Myometrial cell (primary cell): Measurements from ENCODE around the gene LHB. TPM values are rescaled to one million over a fixed set of nuclear protein-coding genes. Genes with fewer than 3 reads are reported as not detected.

Source experiments
- total RNA-seq: library from RNA; depleted of rRNA; stranded (reverse); fragments of >200 nt; gene quantifications from 2 replicates; pipeline ENCODE4 v1.2.3, GENCODE V29; 2015

Gene LHB
- not detected in 2 replicates for total RNA-seq

GRCh38 chr19:49017041-49017665, at the start of gene LHB:
Gene LHB (minus strand): TSS chr19:49017091. CDS start chr19:49017081, 10 bp downstream.

GRCh38 chr19:49064768-49065611, 48.1 kb upstream of the LHB start, which contains the start of gene NTF4:
Gene NTF4 (minus strand): TSS chr19:49064818. CDS start chr19:49061997, 2,821 bp downstream.

GRCh38 chr19:49057636-49058234, 40.8 kb upstream of the LHB start, which contains the start of gene CGB7:
Gene CGB7 (minus strand): TSS chr19:49057749. CDS start chr19:49055375, 2,374 bp downstream.

GRCh38 chr19:49049011-49049410, 32.1 kb upstream of the LHB start, which contains the start of gene CGB8:
Gene CGB8 (minus strand): TSS chr19:49049111. CDS start chr19:49048739, 372 bp downstream.

GRCh38 chr19:49043548-49043947, 26.7 kb upstream of the LHB start, which contains the start of gene CGB5:
Gene CGB5 (plus strand): TSS chr19:49043848. CDS start chr19:49044210, 362 bp downstream.

GRCh38 chr19:49036815-49037214, 19.9 kb upstream of the LHB start, which contains the start of gene CGB1:
Gene CGB1 (minus strand): TSS chr19:49036895. CDS start chr19:49036711, 184 bp downstream.

GRCh38 chr19:49031642-49032301, 14.9 kb upstream of the LHB start, which contains the start of gene CGB2:
Gene CGB2 (plus strand): TSS chr19:49031890. CDS start chr19:49032096, 206 bp downstream.

GRCh38 chr19:49024233-49024632, 7.3 kb upstream of the LHB start, which contains the start of gene CGB3:
Gene CGB3 (minus strand): TSS chr19:49024333. CDS start chr19:49023971, 362 bp downstream.

GRCh38 chr19:48993175-48994034, 23.5 kb downstream of the LHB start, which contains the start of the genes GYS1 and RUVBL2:
Gene GYS1 (minus strand): TSS chr19:48993309. CDS start chr19:48993112, 197 bp downstream.
Gene RUVBL2 (plus strand): TSS chr19:48993887. CDS start chr19:48993912, 25 bp downstream.

Other genes with a start within 250 kb of the LHB start
- 65.0 and 83.0 TPM in 2 replicates for gene BCAT2, start 206.1 kb downstream of the LHB start, total RNA-seq
- gene HSD17B14, start 180.6 kb downstream of the LHB start, total RNA-seq, result 2.3 and 8.2 TPM in 2 replicates
- gene PLEKHA4, start 148.5 kb downstream of the LHB start, total RNA-seq, result 24.3 and 32.3 TPM in 2 replicates
- gene PPP1R15A, start 144.7 kb downstream of the LHB start, total RNA-seq, result 35.1 and 39.8 TPM in 2 replicates
- gene TULP2, start 118.3 kb downstream of the LHB start, total RNA-seq, result not detected in 2 replicates
- gene NUCB1, start 116.8 kb downstream of the LHB start, total RNA-seq, result 188 and 245 TPM in 2 replicates
- not detected in 2 replicates for gene DHDH, start 83.4 kb downstream of the LHB start, total RNA-seq
- 189 and 226 TPM in 2 replicates for gene BAX, start 62.2 kb downstream of the LHB start, total RNA-seq
- gene FTL, start 51.8 kb downstream of the LHB start, total RNA-seq, result 3,594 and 3,702 TPM in 2 replicates
- 38.1 and 43.8 TPM in 2 replicates for gene GYS1, start 23.8 kb downstream of the LHB start, total RNA-seq
- 336 and 350 TPM in 2 replicates for gene RUVBL2, start 23.2 kb downstream of the LHB start, total RNA-seq
- not detected in 2 replicates for gene CGB3, start 7.2 kb upstream of the LHB start, total RNA-seq
- not detected in 2 replicates for gene CGB2, start 14.8 kb upstream of the LHB start, total RNA-seq
- gene CGB1, start 19.8 kb upstream of the LHB start, total RNA-seq, result not detected in 2 replicates
- not detected in 2 replicates for gene CGB5, start 26.8 kb upstream of the LHB start, total RNA-seq
- gene CGB8, start 32.0 kb upstream of the LHB start, total RNA-seq, result not detected in 2 replicates
- gene CGB7, start 40.7 kb upstream of the LHB start, total RNA-seq, result 0.29 and 0.53 TPM in 2 replicates
- gene NTF4, start 47.7 kb upstream of the LHB start, total RNA-seq, result not detected in 2 replicates
- not detected in 2 replicates for gene KCNA7, start 55.6 kb upstream of the LHB start, total RNA-seq
- 165 and 195 TPM in 2 replicates for gene SNRNP70, start 68.4 kb upstream of the LHB start, total RNA-seq
- gene LIN7B, start 97.3 kb upstream of the LHB start, total RNA-seq, result 16.5 and 21.0 TPM in 2 replicates
- gene C19orf73, start 102.1 kb upstream of the LHB start, total RNA-seq, result 2.3 and 6.3 TPM in 2 replicates
- gene PPFIA3, start 102.5 kb upstream of the LHB start, total RNA-seq, result 1.2 and 1.8 TPM in 2 replicates
- not detected in 2 replicates for gene HRC, start 138.3 kb upstream of the LHB start, total RNA-seq
- 18.5 and 19.0 TPM in 2 replicates for gene TRPM4, start 140.7 kb upstream of the LHB start, total RNA-seq